T47D (cell line): ENCODE measurements around the gene MGLL.
"Not testable (repeated sequence)": the region's sequence is repeated elsewhere in the genome, so short reads cannot be mapped to it uniquely, and the experiment has no call there.

Source experiments
- DNase-seq, 2 experiments: peaks; one replicate each; pipeline versions ENCODE4 v3.0.0 to v3.0.0-alpha.2; 2011 to 2012; ENCODE audit warnings: low read depth in 1 of 2, low spot score in 1 of 2
- JUND ChIP-seq: IDR thresholded peaks from 2 replicates; pipeline ENCODE4 v1.6.1; 2012; ENCODE audit warnings: low read depth
- in situ Hi-C: cut with HindIII; loops from 2 replicates; pipeline ENCODE4 v1.10.0; 2016; ENCODE audit warnings: low sequenced_read_pairs, low pct_unique_long_range_greater_than_20kb

Gene MGLL

DNA sequence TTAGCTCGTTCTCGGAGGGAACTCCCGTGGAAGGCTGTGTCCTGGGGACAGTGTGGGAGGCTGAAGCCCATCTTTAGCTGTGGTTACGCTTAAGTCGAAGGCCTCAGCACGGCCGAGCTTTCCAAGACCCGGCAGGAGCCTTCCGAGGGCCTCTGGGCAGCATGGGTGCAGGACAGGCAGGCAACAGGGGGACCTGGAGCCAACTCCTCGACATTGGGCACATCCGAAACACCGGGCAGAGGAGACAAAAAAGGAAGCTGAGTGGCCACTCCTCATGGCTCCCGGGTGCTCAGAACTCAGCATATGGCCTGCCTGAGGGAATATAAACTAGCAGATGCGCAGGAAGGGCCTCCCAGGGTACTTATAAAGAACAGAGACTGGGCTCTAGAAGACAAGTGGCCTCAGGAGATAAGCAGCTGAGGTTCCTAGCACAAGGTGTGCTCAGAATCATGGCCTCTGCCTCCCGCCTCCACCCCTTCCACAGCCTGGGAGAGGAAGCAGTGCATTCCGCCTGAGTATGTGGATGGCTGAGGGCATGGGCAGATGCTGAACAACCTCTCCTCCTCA, 115.4 kb downstream of the MGLL start:
- in situ Hi-C loops = no loop called here
- TF ChIP-seq JUND = no peak
- DNase-seq = no peak

DNA sequence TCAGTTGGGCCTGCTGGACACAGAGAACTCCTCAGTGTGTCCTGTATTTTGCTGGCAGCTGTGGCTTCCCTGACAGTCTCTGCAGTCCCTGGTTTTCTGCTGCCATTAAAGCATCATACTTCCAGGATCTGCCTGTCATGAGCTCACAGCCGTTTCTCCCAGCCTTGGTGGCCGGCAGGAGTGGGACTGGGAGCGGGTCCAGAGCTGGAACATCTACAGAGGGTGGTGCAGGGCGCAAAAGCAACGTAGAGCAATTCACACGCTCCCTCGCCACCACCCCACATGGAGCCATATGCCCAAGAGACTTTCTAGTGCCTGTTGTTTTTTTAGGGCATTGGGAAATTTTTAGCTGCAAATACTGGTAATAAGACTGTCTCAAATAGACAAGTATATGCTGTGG, 116.0 kb downstream of the MGLL start:
- in situ Hi-C loops = no loop called here
- DNase-seq = no peak
- TF ChIP-seq JUND = no peak

DNA sequence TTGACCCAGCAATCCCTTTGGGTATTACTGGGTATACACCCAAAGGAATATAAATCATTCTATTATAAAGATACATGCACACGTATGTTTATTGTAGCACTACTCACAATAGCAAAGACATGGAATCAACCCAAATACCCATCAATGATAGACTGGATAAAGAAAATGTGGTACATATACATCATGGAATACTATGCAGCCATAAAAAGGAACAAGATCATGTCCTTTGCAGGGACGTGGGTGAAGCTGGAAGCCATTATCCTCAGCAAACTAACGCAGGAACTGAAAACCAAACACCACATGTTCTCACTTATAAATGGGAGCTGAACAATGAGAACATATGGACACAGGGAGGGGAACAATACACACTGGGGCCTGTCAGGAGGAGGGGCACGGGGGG, 117.5 kb downstream of the MGLL start:
- in situ Hi-C loops, DNase-seq: not testable (repeated sequence)

DNA sequence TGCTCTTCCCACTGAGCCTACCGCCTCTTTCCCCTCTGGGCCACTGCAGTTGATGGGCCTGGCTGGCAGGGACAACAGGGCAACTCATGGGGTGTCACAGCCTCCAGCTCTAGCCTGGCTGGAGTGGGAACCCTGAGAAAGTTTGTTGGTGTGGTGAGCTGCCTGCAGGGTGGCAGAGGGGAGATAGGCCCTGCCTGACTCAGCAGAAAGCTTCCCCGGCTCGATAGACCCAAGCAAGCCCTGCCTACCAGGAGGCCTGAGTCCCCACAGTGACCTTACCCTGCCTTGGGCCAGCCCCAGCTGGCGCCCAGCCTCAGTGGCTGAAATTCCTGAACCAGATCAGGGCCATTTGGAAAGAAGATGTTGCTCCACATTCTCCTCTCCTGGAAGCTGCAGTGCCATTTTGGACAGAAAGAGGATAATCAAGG, 120.2 kb downstream of the MGLL start:
- in situ Hi-C loops = no loop called here
- TF ChIP-seq JUND = no peak
- DNase-seq = no peak

DNA sequence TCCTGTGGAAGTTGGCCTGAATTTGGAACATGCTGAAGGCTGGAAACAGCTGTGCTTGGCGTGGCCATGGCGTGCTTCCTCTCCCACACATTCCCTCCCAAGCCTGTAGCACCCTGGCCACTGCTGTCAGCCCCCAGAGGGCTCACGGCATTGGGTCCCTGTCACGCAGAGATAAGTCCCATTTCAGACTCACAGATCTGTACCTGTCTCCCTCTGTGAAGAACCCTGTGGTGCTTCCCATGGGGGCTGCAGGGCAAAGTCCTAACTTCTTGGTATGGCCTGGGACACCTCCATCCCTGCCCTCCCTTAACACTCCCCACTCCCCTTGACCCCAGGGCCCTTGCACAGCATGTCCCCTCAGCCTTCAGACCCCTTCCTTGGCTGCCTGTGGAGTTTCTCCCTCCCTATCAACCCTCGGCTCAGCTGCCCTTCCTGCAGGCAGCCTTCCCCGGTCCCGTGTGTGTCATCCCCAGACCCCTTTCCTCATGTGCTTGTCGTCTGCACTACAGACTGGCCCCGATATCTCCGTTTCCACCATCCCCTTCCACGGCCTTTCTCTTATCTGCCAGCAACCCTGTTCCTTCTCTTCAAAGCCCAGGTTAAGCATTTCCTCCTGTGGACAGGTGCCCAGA, 120.9 kb downstream of the MGLL start:
- in situ Hi-C loops = no loop called here
- no peak for DNase-seq
- TF ChIP-seq JUND = no peak

DNA sequence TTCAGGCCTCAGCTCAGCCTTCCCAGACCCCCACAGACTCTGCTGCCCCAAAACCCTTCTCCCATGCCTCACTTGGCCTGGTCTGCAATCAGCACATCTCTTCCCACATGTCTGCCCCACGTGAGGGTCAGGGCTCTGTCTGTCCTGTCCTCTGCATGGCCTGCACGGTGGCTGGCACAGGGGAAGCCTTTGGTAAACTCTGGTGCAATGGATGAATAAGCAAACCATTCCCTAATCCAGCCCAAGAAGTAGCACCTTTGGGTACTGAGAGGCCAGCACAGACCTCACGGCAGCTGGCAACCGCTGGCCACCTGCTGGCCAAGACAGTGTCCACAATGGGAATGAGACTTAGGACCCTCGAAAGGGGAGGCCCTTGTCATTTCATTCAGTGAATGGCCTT, 121.9 kb downstream of the MGLL start:
- in situ Hi-C loops = no loop called here
- no peak for TF ChIP-seq JUND
- DNase-seq = no peak

DNA sequence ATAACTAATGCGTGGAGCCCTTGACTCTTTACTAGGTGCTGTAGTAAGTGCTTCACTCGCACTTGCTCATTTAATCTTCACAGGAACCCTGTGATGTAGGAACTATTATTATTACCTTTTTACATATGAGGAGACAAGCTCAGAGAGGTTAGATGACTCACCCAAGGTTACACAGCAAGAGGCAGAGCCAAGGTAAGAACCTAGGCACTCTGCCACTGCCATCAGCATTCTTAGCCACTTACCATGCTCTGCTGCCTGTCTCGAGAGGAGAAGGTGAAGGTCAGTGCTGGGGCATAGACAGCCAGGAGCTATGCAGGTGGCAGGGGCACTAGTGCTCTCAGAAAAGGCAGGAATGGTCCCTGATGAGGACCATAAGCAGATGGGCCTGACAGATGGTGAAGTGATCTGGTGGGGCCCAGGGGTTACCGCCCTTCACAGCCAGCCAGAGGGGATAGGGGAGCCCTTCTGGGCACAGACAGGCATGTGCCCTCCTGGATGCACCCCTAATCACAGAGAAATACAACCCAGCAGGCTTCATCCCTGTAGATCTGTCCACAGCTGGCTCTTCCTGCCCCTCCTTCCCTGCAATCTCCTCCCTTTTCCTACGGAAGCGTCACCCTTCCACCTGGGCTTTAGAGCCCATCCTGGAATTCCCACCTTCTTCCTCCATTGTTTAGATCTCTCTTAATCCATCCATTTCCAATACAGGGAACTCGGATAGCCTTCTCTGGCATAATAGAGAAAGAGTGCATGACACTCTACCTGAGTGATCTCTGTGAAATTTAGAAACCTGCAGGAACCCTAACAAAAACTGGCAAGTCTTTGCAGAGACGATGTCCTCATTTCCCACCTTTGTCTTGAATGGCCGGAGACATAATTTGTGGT, 122.7 kb downstream of the MGLL start:
- in situ Hi-C loops = no loop called here
- DNase-seq = no peak
- TF ChIP-seq JUND = no peak

DNA sequence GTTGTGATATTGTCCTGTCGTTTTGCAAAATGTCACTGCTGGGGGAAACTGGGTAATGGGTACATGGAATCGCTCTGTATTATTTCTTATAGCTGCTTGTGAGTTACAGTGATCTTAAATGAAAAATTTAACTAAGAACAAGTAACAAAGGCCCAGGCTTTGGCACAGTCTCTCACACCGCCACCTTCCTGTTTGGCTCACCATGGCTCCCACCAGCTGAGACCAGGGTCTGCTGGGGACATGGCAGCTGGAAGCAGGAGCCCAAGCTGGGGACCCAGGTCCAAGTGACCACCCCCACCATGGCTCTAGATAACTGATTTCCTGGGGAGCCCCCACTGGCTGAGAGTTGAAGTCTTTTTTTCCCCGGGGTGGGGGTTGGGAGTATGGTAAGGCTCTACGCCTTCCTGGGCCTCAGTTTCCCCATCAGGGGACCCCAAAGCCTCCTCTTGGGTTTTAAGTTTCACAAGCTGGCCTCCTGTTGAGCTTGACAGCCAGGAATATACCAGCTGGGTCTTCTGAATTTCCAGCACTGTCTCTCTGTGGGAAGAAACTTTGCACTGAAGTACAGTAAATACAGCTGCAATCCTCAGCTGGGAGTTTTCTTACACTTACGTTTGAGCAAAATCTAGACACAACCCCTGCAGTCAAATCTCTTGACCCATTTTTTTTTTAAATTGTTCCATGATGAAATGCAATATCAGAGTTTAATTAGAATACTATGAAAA, 123.5 kb downstream of the MGLL start:
- in situ Hi-C loops = no loop called here
- TF ChIP-seq JUND = no peak
- DNase-seq = no peak

DNA sequence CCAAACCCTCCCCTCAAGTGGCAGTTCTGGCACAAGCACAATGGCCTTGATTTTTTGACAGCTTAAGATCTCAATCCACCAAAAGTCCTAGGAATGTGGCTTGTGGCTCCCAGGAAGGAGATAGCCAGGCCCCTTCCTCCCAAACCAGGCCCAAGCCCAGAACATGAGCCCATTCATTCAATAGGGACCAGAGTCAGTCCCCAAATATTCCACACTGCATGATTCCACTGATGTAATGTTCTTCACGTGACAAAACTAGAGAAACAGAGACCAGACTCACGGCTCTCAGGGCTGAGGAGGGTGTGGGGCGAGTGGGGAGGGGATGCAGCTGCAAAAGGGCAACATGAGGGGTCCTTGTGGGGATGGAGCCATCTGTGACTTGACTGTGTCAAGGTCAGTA, 124.0 kb downstream of the MGLL start:
- no peak for DNase-seq
- no peak for TF ChIP-seq JUND
- in situ Hi-C loops = no loop called here

DNA sequence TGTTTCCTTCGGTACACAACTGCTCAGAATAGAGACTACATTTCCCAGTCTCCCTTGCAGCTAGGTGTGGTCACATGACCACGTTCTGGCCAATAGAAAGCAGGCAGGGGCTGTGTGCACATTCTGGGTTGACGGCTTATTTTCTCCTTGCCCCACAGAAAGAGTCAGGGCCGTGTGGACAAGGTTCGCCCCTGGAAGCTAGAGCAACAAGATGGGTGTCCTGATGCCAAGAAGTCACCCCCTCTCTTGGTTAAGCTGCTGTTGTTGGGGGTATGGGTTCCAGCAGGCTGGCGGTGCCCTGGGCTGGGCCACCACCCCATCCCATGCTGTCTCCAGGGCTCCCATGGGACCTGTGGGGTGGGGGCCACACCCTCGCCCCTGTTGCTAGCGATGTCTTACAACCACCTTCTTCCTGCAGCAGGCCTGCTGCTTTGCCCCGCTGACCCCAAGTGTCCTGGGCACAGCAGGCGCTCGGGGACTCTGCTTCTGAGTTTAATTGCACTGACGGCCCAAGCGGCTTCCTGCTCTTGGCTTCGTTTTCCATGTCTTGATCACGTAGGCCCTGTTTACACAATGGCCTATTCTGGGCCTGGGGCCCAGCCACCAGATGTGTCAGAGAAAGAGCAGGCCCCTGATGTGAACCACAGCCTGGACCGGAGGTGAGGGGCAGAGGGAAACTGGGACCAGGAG, 124.6 kb downstream of the MGLL start:
- no peak for TF ChIP-seq JUND
- in situ Hi-C loops = no loop called here
- peak; percentile 43 to 80 for DNase-seq

DNA sequence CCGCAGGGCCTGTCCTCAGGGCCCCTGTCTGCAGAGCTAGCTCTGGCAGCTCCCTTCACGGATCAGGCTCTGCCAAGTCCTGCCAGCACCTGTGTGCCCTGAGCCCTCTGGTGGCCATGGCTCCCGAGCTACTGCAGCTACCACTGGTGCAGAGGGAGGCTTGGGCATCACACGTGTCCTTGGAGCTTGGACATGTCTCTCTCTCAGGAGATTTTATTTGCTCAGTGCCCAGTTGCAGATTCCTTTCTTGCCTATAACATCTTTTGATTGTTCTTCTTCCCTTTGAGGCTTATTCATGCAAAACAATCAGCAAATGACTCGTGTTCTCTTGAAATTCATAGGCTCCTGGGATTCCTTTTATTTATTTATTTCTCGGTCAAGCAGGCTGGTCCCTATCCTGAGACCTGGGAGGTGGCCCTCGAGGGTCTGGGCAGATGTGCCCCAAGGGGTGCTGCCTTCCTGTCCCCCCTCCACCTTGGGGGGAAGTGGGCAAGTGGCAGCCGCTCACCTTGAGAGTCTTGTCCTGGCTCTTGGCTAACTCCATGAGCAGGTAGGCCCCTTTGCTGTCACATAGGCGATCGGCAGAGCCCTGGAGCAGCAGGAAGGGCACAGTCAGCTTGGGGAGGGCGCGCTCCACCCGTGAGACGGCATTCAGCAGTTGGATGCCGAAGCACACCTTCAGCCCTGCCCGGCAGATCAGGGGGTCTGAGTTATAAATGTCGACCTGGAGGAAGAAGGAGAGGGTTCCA, 127.7 kb downstream of the MGLL start:
- peak; percentile 64 to 86 for DNase-seq
- in situ Hi-C loops = no loop called here
- TF ChIP-seq JUND = no peak

DNA sequence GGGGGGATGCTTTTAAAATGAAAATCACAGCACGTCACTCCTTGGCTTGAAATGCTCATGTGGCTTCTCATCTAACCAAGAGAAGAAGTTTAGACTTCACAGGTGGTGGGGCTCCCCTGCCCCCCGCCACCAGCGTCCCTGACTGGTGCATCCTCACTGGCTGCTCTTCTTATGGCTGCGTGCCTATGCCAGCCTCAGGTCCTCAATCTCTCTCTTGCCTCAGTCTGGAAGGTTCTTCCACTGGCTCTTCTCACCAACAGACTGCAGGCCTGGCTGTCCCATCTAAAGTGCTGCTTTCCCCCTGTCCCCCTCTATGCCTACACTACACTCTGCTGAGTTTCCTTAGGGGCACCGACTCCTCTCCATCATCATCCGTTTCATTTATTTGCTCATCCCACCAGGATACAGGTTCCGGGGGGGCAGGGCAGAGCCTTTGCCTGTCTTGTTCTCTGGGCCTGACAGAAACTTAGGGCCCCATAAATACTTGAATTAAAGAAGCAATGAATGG, 128.9 kb downstream of the MGLL start:
- no peak for TF ChIP-seq JUND
- no peak for DNase-seq
- in situ Hi-C loops = no loop called here
